K562 (cell line): ENCODE data around the gene TUBB1. TPM values are rescaled to one million over a fixed set of nuclear protein-coding genes. Genes with fewer than 3 reads are reported as not detected.

Source experiments
- DDX20 ChIP-seq: fragments of 450-650 bp; IDR thresholded peaks from 2 replicates; pipeline ENCODE4 v1.6.1; 2016; ENCODE audit warnings: missing genetic modification characterization, low read depth, mild to moderate bottlenecking, missing compliant biosample characterization, moderate library complexity
- FOXK1 ChIP-seq: sonication (generic); formaldehyde crosslinking; IDR thresholded peaks from 2 replicates; pipeline ENCODE4 v1.8.0; 2022; ENCODE audit warnings: missing genetic modification reagents, mild to moderate bottlenecking, borderline replicate concordance
- MED1 ChIP-seq: sonication (generic); formaldehyde crosslinking; IDR thresholded peaks from 2 replicates; pipeline ENCODE4 v1.8.1; 2023; ENCODE audit warnings: missing genetic modification reagents, borderline replicate concordance
- PCBP1 ChIP-seq: fragments of 200-400 bp; formaldehyde crosslinking; IDR thresholded peaks from 2 replicates; pipeline ENCODE4 v1.6.1; 2018; ENCODE audit warnings: mild to moderate bottlenecking, low read depth, low read length; ENCODE audit not compliant: poor library complexity, severe bottlenecking
- POLR2AphosphoS2 ChIP-seq: IDR thresholded peaks from 2 replicates; pipeline ENCODE4 v1.6.1; 2012; ENCODE audit warnings: low read length, improper control_type of control experiment
- SMAD1 ChIP-seq: fragments of 150-350 bp; IDR thresholded peaks from 2 replicates; pipeline ENCODE4 v1.6.1; 2014; ENCODE audit warnings: low read length, low read depth; ENCODE audit not compliant: partially characterized antibody
- SP2 ChIP-seq: IDR thresholded peaks from 2 replicates; pipeline ENCODE4 v1.6.1; 2011; ENCODE audit warnings: mild to moderate bottlenecking, low read depth, low read length, moderate library complexity; ENCODE audit not compliant: poor library complexity, severe bottlenecking; ENCODE audit errors: extremely low read depth
- SRSF7 ChIP-seq: fragments of 200-400 bp; formaldehyde crosslinking; optimal IDR thresholded peaks from 2 replicates; pipeline ENCODE3; 2017; ENCODE audit warnings: mild to moderate bottlenecking, low read depth, low read length
- TFAM ChIP-seq: fragments of 250-450 bp; sonication (Bioruptor Pico); conservative IDR thresholded peaks from 2 replicates; pipeline ENCODE4 v1.5.0; 2021; ENCODE audit warnings: mild to moderate bottlenecking, moderate library complexity
- ZFX ChIP-seq: sonication (generic); formaldehyde crosslinking; IDR thresholded peaks from 2 replicates; pipeline ENCODE4 v1.8.0; 2022; ENCODE audit warnings: mild to moderate bottlenecking, missing genetic modification reagents, moderate library complexity
- ZNF324 ChIP-seq: fragments of 250-450 bp; sonication (Bioruptor Pico); IDR thresholded peaks from 2 replicates; pipeline ENCODE4 v1.4.0; 2020; ENCODE audit warnings: mild to moderate bottlenecking
- polyA plus RNA-seq, 8 experiments: library from polyadenylated mRNA; depleted of rRNA in 4 of 8; stranded (reverse) in 5 of 8; unstranded in 3 of 8; fragments of >200 nt; fragmentation: Nextera tagmentation in 2 of 8; fragmentation: Illumina TruSeq in 1 of 8; extraction: Ambion mirVana in 2 of 8; extraction: Trizol in 1 of 8; gene quantifications; 2 replicates each; pipeline versions ENCODE4 v1.2.1 to v1.2.3, GENCODE V29; 2011 to 2014; ENCODE audit warnings: inconsistent platforms in 1 of 8, missing spikeins in 1 of 8
- total RNA-seq, 7 experiments: library from RNA; depleted of rRNA in 6 of 7; stranded (reverse); fragments of >200 nt in 6 of 7; fragmentation: Illumina TruSeq in 2 of 7; extraction: Trizol in 2 of 7; gene quantifications; 2 replicates each; pipeline versions ENCODE4 v1.2.1 to v1.2.3, GENCODE V29; 2011 to 2021; ENCODE audit warnings: low replicate concordance in 1 of 7
- TF ChIP-seq, protein P1 (sequence below): fragments of 450-650 bp; IDR thresholded peaks from 2 replicates; pipeline ENCODE4 v1.6.1; 2016; ENCODE audit warnings: mild to moderate bottlenecking, moderate library complexity
- TF ChIP-seq, protein P2 (sequence below): fragments of 450-650 bp; formaldehyde crosslinking; conservative IDR thresholded peaks from 2 replicates; pipeline ENCODE4 v1.4.0; 2022; ENCODE audit warnings: mild to moderate bottlenecking, missing genetic modification characterization

The TUBB1 gene
- total and polyA plus RNA-seq, 9 of the 15 experiments (the other 6 are each of a cell fraction or from before 2014, with no cell fraction given), result 1.5 to 3.9 (median 2.4) TPM

DNA sequence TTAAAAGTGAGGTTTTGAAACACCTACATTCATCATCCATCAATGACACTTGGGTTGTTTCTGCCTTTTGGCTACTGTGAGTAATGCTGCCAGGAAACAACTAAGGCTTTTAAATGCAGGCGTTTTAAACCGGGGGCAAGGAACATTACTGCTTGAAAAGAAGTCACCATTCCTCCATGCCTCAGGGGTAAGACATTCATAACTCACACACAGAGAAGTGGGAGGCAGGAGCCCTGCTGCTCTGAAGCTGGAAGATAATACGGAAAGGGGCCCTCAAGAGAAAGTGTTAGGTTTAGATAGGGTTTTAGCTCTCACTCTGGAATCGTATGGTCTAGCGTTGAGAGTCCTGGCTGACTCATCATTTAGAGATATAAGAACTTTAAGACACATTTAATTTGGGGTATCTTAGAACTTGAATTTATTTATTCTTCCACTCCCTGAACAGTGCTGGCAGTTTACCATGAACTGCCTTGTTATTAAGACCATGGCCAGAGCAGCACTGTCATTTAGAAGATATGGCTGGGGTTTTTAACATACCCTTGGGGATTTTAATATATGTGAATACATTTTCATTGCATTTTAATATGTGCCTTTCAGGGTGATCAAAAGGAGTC is 1.8 kb downstream of the TUBB1 start (continued):
- TF ChIP-seq, protein P1, sequence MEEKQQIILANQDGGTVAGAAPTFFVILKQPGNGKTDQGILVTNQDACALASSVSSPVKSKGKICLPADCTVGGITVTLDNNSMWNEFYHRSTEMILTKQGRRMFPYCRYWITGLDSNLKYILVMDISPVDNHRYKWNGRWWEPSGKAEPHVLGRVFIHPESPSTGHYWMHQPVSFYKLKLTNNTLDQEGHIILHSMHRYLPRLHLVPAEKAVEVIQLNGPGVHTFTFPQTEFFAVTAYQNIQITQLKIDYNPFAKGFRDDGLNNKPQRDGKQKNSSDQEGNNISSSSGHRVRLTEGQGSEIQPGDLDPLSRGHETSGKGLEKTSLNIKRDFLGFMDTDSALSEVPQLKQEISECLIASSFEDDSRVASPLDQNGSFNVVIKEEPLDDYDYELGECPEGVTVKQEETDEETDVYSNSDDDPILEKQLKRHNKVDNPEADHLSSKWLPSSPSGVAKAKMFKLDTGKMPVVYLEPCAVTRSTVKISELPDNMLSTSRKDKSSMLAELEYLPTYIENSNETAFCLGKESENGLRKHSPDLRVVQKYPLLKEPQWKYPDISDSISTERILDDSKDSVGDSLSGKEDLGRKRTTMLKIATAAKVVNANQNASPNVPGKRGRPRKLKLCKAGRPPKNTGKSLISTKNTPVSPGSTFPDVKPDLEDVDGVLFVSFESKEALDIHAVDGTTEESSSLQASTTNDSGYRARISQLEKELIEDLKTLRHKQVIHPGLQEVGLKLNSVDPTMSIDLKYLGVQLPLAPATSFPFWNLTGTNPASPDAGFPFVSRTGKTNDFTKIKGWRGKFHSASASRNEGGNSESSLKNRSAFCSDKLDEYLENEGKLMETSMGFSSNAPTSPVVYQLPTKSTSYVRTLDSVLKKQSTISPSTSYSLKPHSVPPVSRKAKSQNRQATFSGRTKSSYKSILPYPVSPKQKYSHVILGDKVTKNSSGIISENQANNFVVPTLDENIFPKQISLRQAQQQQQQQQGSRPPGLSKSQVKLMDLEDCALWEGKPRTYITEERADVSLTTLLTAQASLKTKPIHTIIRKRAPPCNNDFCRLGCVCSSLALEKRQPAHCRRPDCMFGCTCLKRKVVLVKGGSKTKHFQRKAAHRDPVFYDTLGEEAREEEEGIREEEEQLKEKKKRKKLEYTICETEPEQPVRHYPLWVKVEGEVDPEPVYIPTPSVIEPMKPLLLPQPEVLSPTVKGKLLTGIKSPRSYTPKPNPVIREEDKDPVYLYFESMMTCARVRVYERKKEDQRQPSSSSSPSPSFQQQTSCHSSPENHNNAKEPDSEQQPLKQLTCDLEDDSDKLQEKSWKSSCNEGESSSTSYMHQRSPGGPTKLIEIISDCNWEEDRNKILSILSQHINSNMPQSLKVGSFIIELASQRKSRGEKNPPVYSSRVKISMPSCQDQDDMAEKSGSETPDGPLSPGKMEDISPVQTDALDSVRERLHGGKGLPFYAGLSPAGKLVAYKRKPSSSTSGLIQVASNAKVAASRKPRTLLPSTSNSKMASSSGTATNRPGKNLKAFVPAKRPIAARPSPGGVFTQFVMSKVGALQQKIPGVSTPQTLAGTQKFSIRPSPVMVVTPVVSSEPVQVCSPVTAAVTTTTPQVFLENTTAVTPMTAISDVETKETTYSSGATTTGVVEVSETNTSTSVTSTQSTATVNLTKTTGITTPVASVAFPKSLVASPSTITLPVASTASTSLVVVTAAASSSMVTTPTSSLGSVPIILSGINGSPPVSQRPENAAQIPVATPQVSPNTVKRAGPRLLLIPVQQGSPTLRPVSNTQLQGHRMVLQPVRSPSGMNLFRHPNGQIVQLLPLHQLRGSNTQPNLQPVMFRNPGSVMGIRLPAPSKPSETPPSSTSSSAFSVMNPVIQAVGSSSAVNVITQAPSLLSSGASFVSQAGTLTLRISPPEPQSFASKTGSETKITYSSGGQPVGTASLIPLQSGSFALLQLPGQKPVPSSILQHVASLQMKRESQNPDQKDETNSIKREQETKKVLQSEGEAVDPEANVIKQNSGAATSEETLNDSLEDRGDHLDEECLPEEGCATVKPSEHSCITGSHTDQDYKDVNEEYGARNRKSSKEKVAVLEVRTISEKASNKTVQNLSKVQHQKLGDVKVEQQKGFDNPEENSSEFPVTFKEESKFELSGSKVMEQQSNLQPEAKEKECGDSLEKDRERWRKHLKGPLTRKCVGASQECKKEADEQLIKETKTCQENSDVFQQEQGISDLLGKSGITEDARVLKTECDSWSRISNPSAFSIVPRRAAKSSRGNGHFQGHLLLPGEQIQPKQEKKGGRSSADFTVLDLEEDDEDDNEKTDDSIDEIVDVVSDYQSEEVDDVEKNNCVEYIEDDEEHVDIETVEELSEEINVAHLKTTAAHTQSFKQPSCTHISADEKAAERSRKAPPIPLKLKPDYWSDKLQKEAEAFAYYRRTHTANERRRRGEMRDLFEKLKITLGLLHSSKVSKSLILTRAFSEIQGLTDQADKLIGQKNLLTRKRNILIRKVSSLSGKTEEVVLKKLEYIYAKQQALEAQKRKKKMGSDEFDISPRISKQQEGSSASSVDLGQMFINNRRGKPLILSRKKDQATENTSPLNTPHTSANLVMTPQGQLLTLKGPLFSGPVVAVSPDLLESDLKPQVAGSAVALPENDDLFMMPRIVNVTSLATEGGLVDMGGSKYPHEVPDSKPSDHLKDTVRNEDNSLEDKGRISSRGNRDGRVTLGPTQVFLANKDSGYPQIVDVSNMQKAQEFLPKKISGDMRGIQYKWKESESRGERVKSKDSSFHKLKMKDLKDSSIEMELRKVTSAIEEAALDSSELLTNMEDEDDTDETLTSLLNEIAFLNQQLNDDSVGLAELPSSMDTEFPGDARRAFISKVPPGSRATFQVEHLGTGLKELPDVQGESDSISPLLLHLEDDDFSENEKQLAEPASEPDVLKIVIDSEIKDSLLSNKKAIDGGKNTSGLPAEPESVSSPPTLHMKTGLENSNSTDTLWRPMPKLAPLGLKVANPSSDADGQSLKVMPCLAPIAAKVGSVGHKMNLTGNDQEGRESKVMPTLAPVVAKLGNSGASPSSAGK, result no peak
- no peak for TF ChIP-seq SP2
- TF ChIP-seq TFAM (CRISPR knock-in tag), result no peak
- TF ChIP-seq, protein P2, sequence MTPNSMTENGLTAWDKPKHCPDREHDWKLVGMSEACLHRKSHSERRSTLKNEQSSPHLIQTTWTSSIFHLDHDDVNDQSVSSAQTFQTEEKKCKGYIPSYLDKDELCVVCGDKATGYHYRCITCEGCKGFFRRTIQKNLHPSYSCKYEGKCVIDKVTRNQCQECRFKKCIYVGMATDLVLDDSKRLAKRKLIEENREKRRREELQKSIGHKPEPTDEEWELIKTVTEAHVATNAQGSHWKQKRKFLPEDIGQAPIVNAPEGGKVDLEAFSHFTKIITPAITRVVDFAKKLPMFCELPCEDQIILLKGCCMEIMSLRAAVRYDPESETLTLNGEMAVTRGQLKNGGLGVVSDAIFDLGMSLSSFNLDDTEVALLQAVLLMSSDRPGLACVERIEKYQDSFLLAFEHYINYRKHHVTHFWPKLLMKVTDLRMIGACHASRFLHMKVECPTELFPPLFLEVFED (CRISPR knock-in tag), result peak; percentile 50; the same call in 1 of the 2 replicates
- no peak for TF ChIP-seq ZFX
- TF ChIP-seq SMAD1, result peak; percentile 74
- no peak for TF ChIP-seq FOXK1 (CRISPR knock-in tag)
- TF ChIP-seq POLR2AphosphoS2, result peak; percentile 62; the same call in 1 of the 2 replicates
- TF ChIP-seq MED1 (CRISPR knock-in tag), result no peak
- no peak for TF ChIP-seq DDX20 (tag)
- no peak for TF ChIP-seq PCBP1
- TF ChIP-seq ZNF324, result no peak
- TF ChIP-seq SRSF7, result no peak
